B cell (primary cell): ENCODE data around the gene RPL41. TPM values are rescaled to one million over a fixed set of nuclear protein-coding genes. Genes with fewer than 3 reads are reported as not detected.

ENCODE experiments used
- ATAC-seq: fragments of 200-7000 bp; cut with Tn5 transposase; one replicate; pipeline ENCODE4 v1.10.0; 2021; ENCODE audit warnings: low read depth, mild to moderate bottlenecking, moderate number of reproducible peaks, moderate library complexity
- CTCF ChIA-PET: fragments of 350-600 bp; sonication (Branson Sonifier 250); formaldehyde crosslinking; loops from one replicate; lab custom pipeline; 2021; ENCODE audit warnings: antibody characterized with exemption, inconsistent platforms; lab: Charles Lee
- POLR2A ChIA-PET: fragments of 350-600 bp; sonication (Branson Sonifier 250); formaldehyde crosslinking; loops from one replicate; lab custom pipeline; 2021; ENCODE audit warnings: antibody characterized with exemption; lab: Charles Lee
- DNase-seq: peaks from one replicate; pipeline ENCODE4 v3.0.0; 2013
- H2AFZ ChIP-seq: 2 replicates; pipeline ENCODE4 v1.6.1; 2012; ENCODE audit warnings: mild to moderate bottlenecking, low read depth, low read length; ENCODE audit not compliant: insufficient read depth, poor library complexity, severe bottlenecking
- H3K27ac ChIP-seq, 2 donors: 1 replicate in 1 of 2; 2 replicates in 1 of 2; pipeline ENCODE4 v1.5.1; 2012 to 2013; ENCODE audit warnings: low read length in 2 of 2, mild to moderate bottlenecking in 2 of 2, moderate library complexity in 1 of 2
- H3K27me3 ChIP-seq, 4 experiments: fragments of 200-600 bp in 1 of 4; sonication (generic) in 1 of 4; replicated peaks in 1 of 4; 1 replicate in 2 of 4; 2 replicates in 2 of 4; pipeline versions ENCODE4 v1.6.1 to v1.7.0; 2013 to 2016; ENCODE audit warnings: low read length in 3 of 4, mild to moderate bottlenecking in 2 of 4, mixed read lengths in 1 of 4, moderate library complexity in 1 of 4; ENCODE audit not compliant: insufficient read depth in 4 of 4, control insufficient read depth in 3 of 4; ENCODE audit errors: control extremely low read depth in 1 of 4
- H3K36me3 ChIP-seq, 2 experiments: replicated peaks in 1 of 2; 1 replicate in 1 of 2; 2 replicates in 1 of 2; pipeline versions ENCODE4 v1.6.1 to v1.7.1; 2013; ENCODE audit warnings: low read length in 1 of 2; ENCODE audit not compliant: insufficient read depth in 2 of 2, control insufficient read depth in 1 of 2; ENCODE audit errors: control extremely low read depth in 1 of 2, extremely low read depth in 1 of 2
- H3K4me1 ChIP-seq, 2 donors: fragments of 200-600 bp in 1 of 2; sonication (generic) in 1 of 2; 1 replicate in 1 of 2; 2 replicates in 1 of 2; pipeline versions ENCODE4 v1.5.1 to v1.6.1; 2013 to 2017; ENCODE audit warnings: low read length in 2 of 2; ENCODE audit not compliant: control insufficient read depth in 2 of 2, insufficient read depth in 2 of 2
- H3K4me2 ChIP-seq: replicated peaks from 2 replicates; pipeline ENCODE3; 2012; ENCODE audit warnings: mild to moderate bottlenecking, low read depth, low read length; ENCODE audit not compliant: poor library complexity, severe bottlenecking
- H3K4me3 ChIP-seq, 5 experiments: fragments of 200-600 bp in 1 of 5; sonication (generic) in 1 of 5; 1 replicate in 3 of 5; 2 replicates in 2 of 5; pipeline versions ENCODE4 v1.5.1 to v1.7.0; 2011 to 2016; ENCODE audit warnings: low read length in 4 of 5, mild to moderate bottlenecking in 4 of 5, low read depth in 2 of 5, control low read depth in 1 of 5, moderate library complexity in 1 of 5; ENCODE audit not compliant: insufficient read depth in 1 of 5; ENCODE audit errors: control extremely low read depth in 1 of 5, extremely low read depth in 1 of 5
- H3K79me2 ChIP-seq: fragments of 200-600 bp; sonication (generic); one replicate; pipeline ENCODE4 v1.6.0; 2016; ENCODE audit warnings: low read length; ENCODE audit not compliant: control insufficient read depth, insufficient read depth
- H3K9ac ChIP-seq: fragments of 200-600 bp; sonication (generic); 2 replicates; pipeline ENCODE4 v1.6.1; 2017; ENCODE audit warnings: mild to moderate bottlenecking, low read length, moderate library complexity
- H3K9me3 ChIP-seq, 3 donors: one replicate each; pipeline versions ENCODE4 v1.6.1 to v1.7.1; 2013; ENCODE audit warnings: low read length in 2 of 3; ENCODE audit not compliant: control insufficient read depth in 2 of 3, insufficient read depth in 1 of 3; ENCODE audit errors: control extremely low read depth in 1 of 3
- H4K20me1 ChIP-seq: 2 replicates; pipeline ENCODE4 v1.6.0; 2012; ENCODE audit warnings: mild to moderate bottlenecking, low read length; ENCODE audit not compliant: insufficient read depth, control insufficient read depth, poor library complexity, severe bottlenecking
- H3K27ac Mint-ChIP-seq: one replicate; pipeline ENCODE4 v1.8.0; 2021; ENCODE audit warnings: mixed read lengths
- H3K27me3 Mint-ChIP-seq: one replicate; pipeline ENCODE4 v1.8.0; 2021; ENCODE audit warnings: mixed read lengths
- H3K4me1 Mint-ChIP-seq: one replicate; pipeline ENCODE4 v1.8.0; 2021; ENCODE audit warnings: mixed read lengths
- H3K4me3 Mint-ChIP-seq: one replicate; pipeline ENCODE4 v1.8.0; 2021; ENCODE audit warnings: mixed read lengths
- H3K9me3 Mint-ChIP-seq: one replicate; pipeline ENCODE4 v1.8.0; 2022; ENCODE audit warnings: mixed read lengths; ENCODE audit not compliant: insufficient read depth
- CTCF ChIP-seq: fragments of 200-600 bp; IDR thresholded peaks from one replicate; pipeline ENCODE4 v1.8.0; 2022; ENCODE audit warnings: antibody characterized with exemption, mild to moderate bottlenecking
- EZH2 ChIP-seq: IDR thresholded peaks from 2 replicates; pipeline ENCODE4 v1.6.1; 2012; ENCODE audit warnings: borderline replicate concordance, low read depth, mild to moderate bottlenecking, moderate library complexity, low read length; ENCODE audit not compliant: insufficient read depth, poor library complexity, severe bottlenecking
- WGBS: methylation state at CpG from one replicate; pipeline ENCODE4 v1.1.5; 2013; ENCODE audit warnings: missing lambda C conversion rate; ENCODE audit not compliant: insufficient coverage; 5-methylcytosine and 5-hydroxymethylcytosine counted together
- intact Hi-C: fragments of 100-400 bp; cut with micrococcal nuclease; formaldehyde crosslinking; loops from one replicate; pipeline ENCODE4 v1.10.0; 2022
- polyA plus RNA-seq: library from polyadenylated mRNA; depleted of rRNA; stranded (reverse); fragments of >200 nt; gene quantifications from 2 replicates; pipeline ENCODE4 v1.2.3, GENCODE V29; 2012
- total RNA-seq, 2 donors: library from RNA; stranded (reverse); fragments of 120-200 nt in 1 of 2; gene quantifications; 1 replicate in 1 of 2; 2 replicates in 1 of 2; pipeline versions ENCODE4 v1.2.3 to v1.2.4, GENCODE V29; 2013 to 2022

RPL41 gene
- total and polyA plus RNA-seq, 2 donors (not counting 1 experiment from before 2014, with no cell fraction given): 4,738 to 10,371 TPM

DNA sequence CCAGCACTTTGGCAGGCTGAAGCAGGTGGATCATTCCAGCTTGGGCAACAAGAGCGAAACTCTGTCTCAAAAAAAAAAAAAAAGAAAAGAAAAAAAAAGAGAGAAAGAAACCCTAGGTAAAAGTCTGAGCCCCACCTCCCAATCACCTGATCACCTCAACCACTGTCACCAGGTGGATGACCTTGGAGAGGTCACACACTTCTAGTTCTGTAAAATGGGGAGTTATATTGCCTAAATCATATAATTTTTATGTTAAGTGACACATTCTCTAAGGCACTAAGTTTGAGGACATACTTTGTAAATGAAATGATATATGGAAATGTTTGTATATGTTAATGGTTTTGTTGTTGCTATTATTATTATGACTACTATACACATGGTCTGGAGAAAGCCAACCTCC, 38.0 kb upstream of the RPL41 start:
- Histone ChIP-seq H3K36me3 (no peaks in the 10 kb centered on the region), H2AFZ (no peak overlapping the region), H3K27ac (no peak overlapping the region), H3K27me3 (peaks cover 0 to 39% (median 15%) of the 10 kb centered on the region in 4 experiments), H3K4me2 (no peak overlapping the region), H4K20me1 (no peaks in the 10 kb centered on the region), H3K9me3 (peaks cover 0 to 12% (median 0%) of the 10 kb centered on the region in 3 donors), H3K79me2 (no peaks in the 10 kb centered on the region), H3K4me3 (no peak overlapping the region), H3K4me1 (peaks cover 18 to 22% of the 10 kb centered on the region in 2 donors), H3K9ac (no peak overlapping the region)
- ATAC-seq: no peak
- DNase-seq: no peak
- CTCF ChIA-PET: interaction anchor here (1.6 kb wide), 1 partner anchor 40 kb away, joined by 3 read pairs; the partner anchor contains the start of gene ZC3H10
- intact Hi-C loops: no loop called here
- Mint-ChIP-seq H3K4me1 (peaks cover 12% of the 10 kb centered on the region), H3K27ac (no peak overlapping the region), H3K27me3 (peaks cover 9% of the 10 kb centered on the region), H3K9me3 (no peaks in the 10 kb centered on the region), H3K4me3 (peak overlapping the region; percentile 91)
- TF ChIP-seq EZH2 (no peak), CTCF (no peak)
- no CpG with 5 or more reads among the region's 1 CpG for WGBS
- POLR2A ChIA-PET: no interaction called here

GRCh38 chr12:56078931-56079722, 37.3 kb upstream of the RPL41 start:
- Mint-ChIP-seq H3K4me1 (peaks cover 12% of the 10 kb centered on the region), H3K27me3 (peaks cover 15% of the 10 kb centered on the region), H3K27ac (no peak overlapping the region), H3K4me3 (peak overlapping the region; percentile 91), H3K9me3 (no peaks in the 10 kb centered on the region)
- peak overlapping the region; percentile 100 for H3K4me2 ChIP-seq
- peak; percentile 77 for ATAC-seq
- no peaks in the 10 kb centered on the region for H4K20me1 ChIP-seq
- no peak overlapping the region for H3K27ac ChIP-seq
- H2AFZ ChIP-seq: peak overlapping the region; percentile 91
- TF ChIP-seq CTCF: peak; percentile 80
- no peak for TF ChIP-seq EZH2
- peaks cover 0 to 12% (median 0%) of the 10 kb centered on the region in 3 donors for H3K9me3 ChIP-seq
- intact Hi-C loops: loop anchor here (1.0 kb wide), 1 partner anchor 39 kb away; the partner anchor contains the start of gene ZC3H10
- H3K9ac ChIP-seq: peak overlapping the region; percentile 79
- peak overlapping the region; percentile 53 to 91 (median 70) for H3K4me3 ChIP-seq
- WGBS: 8% methylated on average over 37 of the region's 50 CpGs
- ChIA-PET POLR2A (interaction anchor here (2.1 kb wide), 1 partner anchor 25 kb away, joined by 5 read pairs; the partner anchor contains the start of gene PA2G4), CTCF (interaction anchor here (0.7 to 1.6 kb wide), 8 partner anchors 9 to 336 kb away, joined by 3 read pairs; partner anchors contain the start of genes GDF11, STAT2 and ZC3H10)
- DNase-seq: peak; percentile 65
- no peaks in the 10 kb centered on the region for H3K79me2 ChIP-seq
- H3K36me3 ChIP-seq: no peaks in the 10 kb centered on the region
- peaks cover 18 to 22% of the 10 kb centered on the region in 2 donors for H3K4me1 ChIP-seq
- H3K27me3 ChIP-seq: peaks cover 0 to 46% (median 15%) of the 10 kb centered on the region in 4 experiments
